Measurements from ENCODE around the gene NF1. TPM values are rescaled to one million over a fixed set of nuclear protein-coding genes. Genes with fewer than 3 reads are reported as not detected.

Gene NF1
- total RNA-seq, 3 donors from 2014 or later, result 61.6 to 129 (median 97.7) TPM

GRCh38 chr17:31413874-31414549 is 319.2 kb downstream of the NF1 start:
- H3K27me3 ChIP-seq, result no peaks in the 10 kb centered on the region
- no peak overlapping the region for H3K4me3 ChIP-seq
- no peaks in the 10 kb centered on the region for H3K36me3 ChIP-seq
- H3K4me1 ChIP-seq, result no peaks in the 10 kb centered on the region
- TF ChIP-seq POLR2A (IDR thresholded peaks at IDR 0.05) (no peak), CTCF (IDR thresholded peaks at IDR 0.05) (no peak), POLR2AphosphoS5 (IDR thresholded peaks at IDR 0.05) (no peak)
- DNase-seq (ENCODE audit: low spot score in 2 of 2), result no peak
- no peak overlapping the region for H3K27ac ChIP-seq
- H3K9me3 ChIP-seq, result no peaks in the 10 kb centered on the region
- intact Hi-C loops (cut with DNase I; ENCODE audit: low total_unique reads), result no loop called here

GRCh38 chr17:31414550-31414918 is 319.8 kb downstream of the NF1 start:
- Histone ChIP-seq H3K4me1 (no peaks in the 10 kb centered on the region), H3K27ac (no peak overlapping the region), H3K9me3 (no peaks in the 10 kb centered on the region), H3K27me3 (no peaks in the 10 kb centered on the region), H3K36me3 (no peaks in the 10 kb centered on the region), H3K4me3 (no peak overlapping the region)
- intact Hi-C loops (cut with DNase I; ENCODE audit: low total_unique reads), result no loop called here
- TF ChIP-seq CTCF (IDR thresholded peaks at IDR 0.05) (no peak), POLR2A (IDR thresholded peaks at IDR 0.05) (no peak), POLR2AphosphoS5 (IDR thresholded peaks at IDR 0.05) (no peak)
- no peak for DNase-seq (ENCODE audit: low spot score in 2 of 2)

GRCh38 chr17:31415004-31415454 is 320.3 kb downstream of the NF1 start:
- Histone ChIP-seq H3K36me3 (no peaks in the 10 kb centered on the region), H3K4me3 (no peak overlapping the region), H3K27me3 (no peaks in the 10 kb centered on the region), H3K27ac (no peak overlapping the region), H3K4me1 (no peaks in the 10 kb centered on the region), H3K9me3 (no peaks in the 10 kb centered on the region)
- TF ChIP-seq CTCF (IDR thresholded peaks at IDR 0.05) (no peak), POLR2A (IDR thresholded peaks at IDR 0.05) (no peak), POLR2AphosphoS5 (IDR thresholded peaks at IDR 0.05) (no peak)
- DNase-seq (ENCODE audit: low spot score in 2 of 2), result no peak
- intact Hi-C loops (cut with DNase I; ENCODE audit: low total_unique reads), result no loop called here

GRCh38 chr17:31415640-31416502 is 321.1 kb downstream of the NF1 start:
- no peaks in the 10 kb centered on the region for H3K9me3 ChIP-seq
- intact Hi-C loops (cut with DNase I; ENCODE audit: low total_unique reads), result no loop called here
- no peaks in the 10 kb centered on the region for H3K27me3 ChIP-seq
- no peaks in the 10 kb centered on the region for H3K36me3 ChIP-seq
- H3K4me1 ChIP-seq, result no peaks in the 10 kb centered on the region
- H3K4me3 ChIP-seq, result no peak overlapping the region
- TF ChIP-seq CTCF (IDR thresholded peaks at IDR 0.05) (no peak), POLR2AphosphoS5 (IDR thresholded peaks at IDR 0.05) (no peak), POLR2A (IDR thresholded peaks at IDR 0.05) (no peak)
- no peak overlapping the region for H3K27ac ChIP-seq
- DNase-seq (ENCODE audit: low spot score in 2 of 2), result no peak

- Histone ChIP-seq H3K9me3 (no peaks in the 10 kb centered on the region), H3K4me3 (no peak overlapping the region), H3K36me3 (no peaks in the 10 kb centered on the region), H3K4me1 (no peaks in the 10 kb centered on the region), H3K27me3 (no peaks in the 10 kb centered on the region), H3K27ac (no peak overlapping the region)
- no peak for DNase-seq (ENCODE audit: low spot score in 2 of 2)
- no peak for TF ChIP-seq CTCF (IDR thresholded peaks at IDR 0.05)
- no peak for TF ChIP-seq POLR2AphosphoS5 (IDR thresholded peaks at IDR 0.05)
- no peak for TF ChIP-seq POLR2A (IDR thresholded peaks at IDR 0.05)
- intact Hi-C loops (cut with DNase I; ENCODE audit: low total_unique reads), result no loop called here
Observed at GRCh38 chr17:31416503-31416923, 321.7 kb downstream of the NF1 start.
